ENCODE data around the gene TARDBP. TPM values are rescaled to one million over a fixed set of nuclear protein-coding genes. Genes with fewer than 3 reads are reported as not detected.
"Not testable (repeated sequence)": the region's sequence is repeated elsewhere in the genome, so short reads cannot be mapped to it uniquely, and the experiment has no call there.

Gene TARDBP
- total RNA-seq, 1 experiment from 2014 or later: 155 TPM

GRCh38 chr1:10990828-10991227 lies 21.6 kb upstream of the TARDBP start:
- Histone ChIP-seq H4K20me1 (ENCODE audit: insufficient read depth) (no peaks in the 10 kb centered on the region), H3K9me2 (ENCODE audit: insufficient read depth) (no peaks in the 10 kb centered on the region), H3K4me2 (ENCODE audit: low read length) (no peak overlapping the region), H3K79me2 (ENCODE audit: insufficient read depth, low read length) (no peaks in the 10 kb centered on the region), H3K27me3 (ENCODE audit: insufficient read depth, low read length) (no peaks in the 10 kb centered on the region), H3K9ac (ENCODE audit: low read length) (no peak overlapping the region), H3K36me3 (ENCODE audit: control insufficient read depth in 1 of 2, insufficient read depth in 2 of 2, low read length in 2 of 2) (no peaks in the 10 kb centered on the region), H3K4me1 (ENCODE audit: control insufficient read depth in 1 of 2, insufficient read depth in 2 of 2, low read length in 2 of 2) (peaks cover 4 to 9% of the 10 kb centered on the region in 2 experiments; a peak in 2 of 4 replicates), H3K4me3 (replicated peaks in 1 of 2; ENCODE audit: low read depth in 1 of 2, low read length in 2 of 2) (no peak overlapping the region), H3K27ac (ENCODE audit: low read depth, low read length) (no peak overlapping the region), H3K9me3 (ENCODE audit: control insufficient read depth in 1 of 2, insufficient read depth in 1 of 2, low read depth in 1 of 2, low read length in 2 of 2) (no peaks in the 10 kb centered on the region), H2AFZ (ENCODE audit: low read depth, low read length, poor library complexity, severe bottlenecking) (no peak overlapping the region)
- ChIA-PET RAD21 (ENCODE audit: low non-redundant PET in 1 of 2, low total read pairs in 2 of 2, uncharacterized antibody in 2 of 2, unreplicated experiment in 2 of 2) (no interaction called here), CTCF (no interaction called here), POLR2A (no interaction called here)
- intact Hi-C loops (cut with micrococcal nuclease): no loop called here
- no peak for DNase-seq (ENCODE audit: low read depth, low spot score)
- BruUV-seq (replicated peaks): no TSS peak
- ATAC-seq: no peak
- TF ChIP-seq CBX3 (IDR thresholded peaks at IDR 0.05; ENCODE audit: low read depth): no peak
- TF ChIP-seq FOSL1 (IDR thresholded peaks at IDR 0.05; ENCODE audit: low read depth): no peak
- TF ChIP-seq ZBTB33 (IDR thresholded peaks at IDR 0.05; ENCODE audit: extremely low read depth, insufficient replicate concordance, low read length): no peak
- TF ChIP-seq RAD21 (IDR thresholded peaks at IDR 0.05; ENCODE audit: low read depth): no peak
- no peak for TF ChIP-seq EGR1 (IDR thresholded peaks at IDR 0.05; ENCODE audit: low read depth)
- TF ChIP-seq JUND (IDR thresholded peaks at IDR 0.05): no peak

GRCh38 chr1:10992004-10992403 lies 20.4 kb upstream of the TARDBP start:
- POLR2A ChIA-PET; BruUV-seq (replicated peaks): not testable (repeated sequence)

More at GRCh38 chr1:10992004-10992403, 20.4 kb upstream of the TARDBP start:
- ATAC-seq; H4K20me1 ChIP-seq (ENCODE audit: insufficient read depth); H3K4me3 ChIP-seq (replicated peaks in 1 of 2; ENCODE audit: low read depth in 1 of 2, low read length in 2 of 2); RAD21 ChIA-PET (ENCODE audit: low non-redundant PET in 1 of 2, low total read pairs in 2 of 2, uncharacterized antibody in 2 of 2, unreplicated experiment in 2 of 2); H3K27me3 ChIP-seq (ENCODE audit: insufficient read depth, low read length); H3K36me3 ChIP-seq (ENCODE audit: control insufficient read depth in 1 of 2, insufficient read depth in 2 of 2, low read length in 2 of 2); H3K27ac ChIP-seq (ENCODE audit: low read depth, low read length); intact Hi-C loops (cut with micrococcal nuclease); H3K4me1 ChIP-seq (ENCODE audit: control insufficient read depth in 1 of 2, insufficient read depth in 2 of 2, low read length in 2 of 2); CTCF ChIA-PET; H2AFZ ChIP-seq (ENCODE audit: low read depth, low read length, poor library complexity, severe bottlenecking); H3K9ac ChIP-seq (ENCODE audit: low read length); H3K9me3 ChIP-seq (ENCODE audit: control insufficient read depth in 1 of 2, insufficient read depth in 1 of 2, low read depth in 1 of 2, low read length in 2 of 2); DNase-seq (ENCODE audit: low read depth, low spot score); H3K79me2 ChIP-seq (ENCODE audit: insufficient read depth, low read length); H3K4me2 ChIP-seq (ENCODE audit: low read length); H3K9me2 ChIP-seq (ENCODE audit: insufficient read depth): not testable (repeated sequence)

Data from HCT116 (cell line).